Kidney epithelial cell (primary cell): Measurements from ENCODE around the gene FOXK1. TPM values are rescaled to one million over a fixed set of nuclear protein-coding genes. Genes with fewer than 3 reads are reported as not detected.

ENCODE experiments used
- DNase-seq: peaks from one replicate; pipeline ENCODE4 v3.0.0-alpha.2; 2010; ENCODE audit warnings: low read depth
- H3K27me3 ChIP-seq: 2 replicates; pipeline ENCODE4 v1.6.0; 2011; ENCODE audit warnings: low read length; ENCODE audit not compliant: control insufficient read depth, insufficient read depth
- H3K36me3 ChIP-seq: 2 replicates; pipeline ENCODE4 v1.5.1; 2011; ENCODE audit warnings: low read length; ENCODE audit not compliant: control insufficient read depth, insufficient read depth
- H3K4me3 ChIP-seq: 2 replicates; pipeline ENCODE4 v1.5.1; 2011; ENCODE audit warnings: low read depth, mild to moderate bottlenecking, control low read depth, low read length
- CTCF ChIP-seq: IDR thresholded peaks from 2 replicates; pipeline ENCODE4 v1.5.1; 2011; ENCODE audit warnings: mild to moderate bottlenecking, moderate library complexity, low read length, control low read depth, inconsistent platforms; ENCODE audit not compliant: insufficient read depth, poor library complexity, severe bottlenecking
- total RNA-seq: library from RNA; depleted of rRNA; stranded (reverse); fragments of >200 nt; gene quantifications from 2 replicates; pipeline ENCODE4 v1.2.3, GENCODE V29; 2015

The FOXK1 gene
- total RNA-seq, 1 donor from 2014 or later, result 48.2 TPM

DNA sequence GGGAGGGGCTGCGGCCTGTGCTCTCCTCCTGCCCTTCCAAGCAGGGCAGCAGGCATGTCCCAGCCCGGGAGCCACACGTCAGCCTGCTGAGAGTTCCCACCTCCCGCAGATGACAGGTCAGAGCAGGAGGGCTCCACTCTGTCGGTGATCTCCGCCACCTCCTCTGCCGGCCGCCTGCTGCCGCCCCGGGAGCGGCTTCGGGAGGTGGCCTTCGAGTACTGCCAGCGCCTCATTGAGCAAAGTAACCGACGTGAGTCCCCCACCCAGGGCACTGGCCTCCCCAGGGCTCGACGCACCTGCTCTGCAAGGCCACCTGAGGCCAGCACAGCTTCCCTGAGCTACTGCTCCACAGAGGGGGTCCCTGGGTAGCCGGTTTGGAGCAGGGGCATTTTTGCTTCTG is 102.7 kb downstream of the FOXK1 start:
- Histone ChIP-seq H3K36me3 (peaks cover 4% of the 10 kb centered on the region), H3K27me3 (no peaks in the 10 kb centered on the region), H3K4me3 (no peak overlapping the region)
- TF ChIP-seq CTCF, result no peak
- no peak for DNase-seq

GRCh38 chr7:4785371-4785770 is 103.3 kb downstream of the FOXK1 start:
- H3K27me3 ChIP-seq, result no peaks in the 10 kb centered on the region
- H3K4me3 ChIP-seq, result no peak overlapping the region
- no peak for TF ChIP-seq CTCF
- H3K36me3 ChIP-seq, result peaks cover 4% of the 10 kb centered on the region
- DNase-seq, result no peak

DNA sequence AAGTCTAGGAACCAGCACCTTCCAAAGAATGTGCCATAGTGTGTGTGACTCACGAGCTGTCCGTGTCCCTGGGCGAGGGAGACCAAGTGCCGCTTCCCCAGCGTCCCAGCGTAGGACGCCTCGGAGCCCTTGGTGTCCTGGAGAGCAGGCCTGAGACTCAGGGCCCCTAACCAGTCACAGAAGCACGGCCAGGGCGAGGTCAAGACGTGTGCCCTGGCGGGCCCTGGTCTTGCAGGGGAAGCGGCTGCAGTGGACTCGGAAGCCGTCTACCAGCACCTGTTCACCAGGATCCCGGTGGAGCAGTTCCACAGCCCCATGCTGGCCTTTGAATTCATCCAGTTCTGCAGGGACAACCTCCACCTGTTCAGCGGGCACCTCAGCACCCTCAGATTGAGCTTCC is 103.9 kb downstream of the FOXK1 start:
- peaks cover 4% of the 10 kb centered on the region for H3K36me3 ChIP-seq

DNA sequence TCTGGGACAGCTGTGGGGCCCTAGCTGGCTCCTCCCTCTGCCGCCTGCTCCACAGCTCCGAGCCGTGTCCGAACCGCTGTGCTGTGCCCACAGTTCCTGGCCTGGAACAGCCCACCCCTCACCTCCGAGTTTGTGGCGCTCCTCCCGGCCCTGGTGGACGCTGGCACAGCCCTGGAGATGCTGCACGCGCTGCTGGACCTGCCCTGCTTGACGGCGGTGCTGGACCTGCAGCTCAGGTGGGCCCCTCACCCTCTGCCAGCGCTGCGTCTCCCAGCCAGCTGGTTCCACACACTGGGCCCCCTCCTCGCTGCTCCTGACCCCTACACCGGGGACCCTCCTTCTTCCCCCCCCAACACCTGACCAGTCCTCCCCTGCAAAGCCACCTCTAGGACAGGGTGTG is 105.4 kb downstream of the FOXK1 start:
- Histone ChIP-seq H3K27me3 (no peaks in the 10 kb centered on the region), H3K36me3 (peaks cover 2% of the 10 kb centered on the region), H3K4me3 (no peak overlapping the region)
- DNase-seq, result no peak
- no peak for TF ChIP-seq CTCF

More for the DNA sequence above, 103.9 kb downstream of the FOXK1 start:
- no peak for TF ChIP-seq CTCF
- DNase-seq, result no peak
- H3K27me3 ChIP-seq, result no peaks in the 10 kb centered on the region
- H3K4me3 ChIP-seq, result no peak overlapping the region

- H3K27me3 ChIP-seq, result no peaks in the 10 kb centered on the region
- no peak for DNase-seq
- no peak for TF ChIP-seq CTCF
- peaks cover 2% of the 10 kb centered on the region for H3K36me3 ChIP-seq
- H3K4me3 ChIP-seq, result no peak overlapping the region
Measured at GRCh38 chr7:4787947-4788626, 106.0 kb downstream of the FOXK1 start.

GRCh38 chr7:4788627-4789189 is 106.6 kb downstream of the FOXK1 start:
- DNase-seq, result no peak
- no peak for TF ChIP-seq CTCF
- Histone ChIP-seq H3K36me3 (peaks cover 2% of the 10 kb centered on the region), H3K4me3 (no peak overlapping the region), H3K27me3 (no peaks in the 10 kb centered on the region)
